Measurements from ENCODE around the gene NBAS. TPM values are rescaled to one million over a fixed set of nuclear protein-coding genes. Genes with fewer than 3 reads are reported as not detected.
"Not testable (repeated sequence)": the region's sequence is repeated elsewhere in the genome, so short reads cannot be mapped to it uniquely, and the experiment has no call there.

The NBAS gene
- polyA plus RNA-seq, 1 donor, result 67.3 TPM

DNA sequence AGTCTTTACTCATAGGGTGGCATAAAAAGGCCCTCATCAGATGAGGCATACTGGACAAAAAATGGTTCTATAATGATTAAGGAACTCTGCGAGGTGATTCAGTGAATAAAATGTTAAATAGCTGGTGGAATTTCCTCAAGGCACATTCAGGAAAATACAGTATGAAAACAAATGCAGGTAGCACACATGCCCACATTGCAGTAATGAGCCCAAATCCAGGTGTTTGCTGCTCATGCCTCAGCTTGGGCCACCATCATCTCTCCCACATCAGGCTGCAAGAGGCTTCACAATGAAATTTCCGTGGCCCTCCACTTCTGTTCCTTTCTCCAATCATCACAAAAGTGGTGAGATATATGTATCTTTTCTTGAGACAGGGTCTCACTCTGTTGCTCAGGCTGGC lies 298.3 kb downstream of the NBAS start:
- no peak for DNase-seq

DNA sequence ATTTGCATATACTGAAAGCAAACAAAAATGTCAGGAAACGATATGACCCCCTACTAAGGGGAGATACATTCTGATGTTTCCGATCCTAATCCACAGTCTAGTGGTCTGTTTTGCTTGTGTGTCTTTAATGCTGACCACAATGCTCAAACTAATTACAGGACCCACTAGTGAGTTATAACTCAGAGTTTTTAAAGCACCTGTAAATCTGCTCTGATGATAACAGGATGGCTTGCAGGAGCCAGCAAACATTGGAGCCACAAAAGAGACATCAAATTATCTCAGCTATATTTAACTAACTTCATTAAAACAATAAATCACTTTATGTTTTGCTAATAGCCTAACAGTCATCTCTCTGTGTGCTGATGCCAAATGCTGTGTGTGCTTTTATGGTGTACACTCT lies 300.3 kb downstream of the NBAS start:
- DNase-seq, result no peak

DNA sequence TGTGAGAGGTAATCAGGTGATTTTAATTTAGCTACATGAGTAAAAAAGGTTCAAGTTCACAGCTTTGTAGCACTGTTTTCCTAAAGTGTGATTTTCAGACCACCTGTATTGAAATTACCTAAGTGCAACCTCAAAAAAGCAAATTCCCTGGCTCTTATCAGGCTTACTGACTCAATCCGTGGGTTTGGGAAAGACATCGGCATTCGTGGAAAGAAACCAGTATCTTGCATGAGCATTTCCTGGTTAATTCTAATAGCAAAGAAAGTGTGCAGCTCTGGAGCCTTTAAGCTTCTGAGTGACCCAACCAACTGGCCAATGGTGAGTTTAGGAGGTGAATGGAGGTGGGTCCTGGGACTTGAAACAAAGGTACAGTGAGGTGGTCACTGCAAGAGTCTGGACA lies 300.9 kb downstream of the NBAS start:
- DNase-seq, result no peak

DNA sequence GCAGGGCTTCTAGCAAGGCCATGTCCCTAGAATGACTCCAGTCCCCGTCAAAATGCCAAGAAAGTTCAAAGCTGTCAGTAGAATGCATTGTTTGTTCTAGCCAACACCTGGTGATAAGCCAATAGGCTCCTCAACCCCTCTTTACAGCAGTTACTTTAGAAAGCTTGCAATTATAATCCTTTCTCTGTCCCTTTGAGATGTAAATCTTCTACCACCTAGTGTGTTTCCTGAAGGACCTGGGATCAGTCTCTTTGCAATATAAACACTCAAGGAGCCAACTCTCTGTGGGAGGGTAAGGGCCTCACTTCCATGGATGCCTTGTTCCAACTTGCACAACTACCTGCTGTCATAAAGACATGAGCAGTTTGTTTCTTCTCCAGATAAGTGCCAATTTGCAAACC lies 301.8 kb downstream of the NBAS start:
- DNase-seq, result no peak

DNA sequence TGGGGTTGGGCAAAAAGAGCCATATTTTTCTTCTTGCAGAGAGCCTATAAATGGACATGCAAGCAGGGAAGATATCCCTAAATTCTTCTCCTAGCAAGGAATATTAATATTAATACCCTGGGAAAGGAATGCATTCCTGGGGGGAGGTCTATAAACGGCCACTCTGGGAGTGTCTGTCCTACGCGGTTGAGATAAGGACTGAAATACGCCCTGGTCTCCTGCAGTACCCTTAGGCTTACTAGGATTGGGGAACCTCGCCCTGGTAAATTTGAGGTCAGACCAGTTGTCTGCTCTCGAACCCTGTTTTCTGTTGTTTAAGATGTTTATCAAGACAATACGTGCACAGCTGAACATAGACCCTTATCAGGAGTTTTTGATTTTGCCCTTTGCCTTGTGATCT lies 302.7 kb downstream of the NBAS start:
- DNase-seq, result not testable (repeated sequence)

DNA sequence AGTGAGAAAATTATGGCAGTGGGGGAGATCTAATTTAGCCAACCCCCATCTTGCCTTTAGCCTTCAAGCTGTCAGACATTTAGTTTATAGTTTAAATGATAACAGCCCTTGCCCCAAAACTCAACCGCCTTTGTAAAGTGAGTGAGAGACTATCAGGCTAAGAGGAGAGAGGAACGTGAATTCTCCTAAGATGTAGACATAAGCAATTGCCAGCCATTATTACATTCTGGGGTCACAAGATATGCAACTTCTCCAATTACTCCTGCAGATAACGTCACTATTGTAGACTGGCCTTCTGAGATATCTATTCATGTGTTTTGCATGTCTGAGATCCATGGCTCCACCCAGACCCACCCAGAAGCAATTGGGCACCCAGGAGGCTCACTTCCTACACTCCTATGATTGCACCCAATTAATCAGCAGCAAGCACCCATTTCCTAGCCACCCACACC lies 307.3 kb downstream of the NBAS start:
- DNase-seq, result no peak

DNA sequence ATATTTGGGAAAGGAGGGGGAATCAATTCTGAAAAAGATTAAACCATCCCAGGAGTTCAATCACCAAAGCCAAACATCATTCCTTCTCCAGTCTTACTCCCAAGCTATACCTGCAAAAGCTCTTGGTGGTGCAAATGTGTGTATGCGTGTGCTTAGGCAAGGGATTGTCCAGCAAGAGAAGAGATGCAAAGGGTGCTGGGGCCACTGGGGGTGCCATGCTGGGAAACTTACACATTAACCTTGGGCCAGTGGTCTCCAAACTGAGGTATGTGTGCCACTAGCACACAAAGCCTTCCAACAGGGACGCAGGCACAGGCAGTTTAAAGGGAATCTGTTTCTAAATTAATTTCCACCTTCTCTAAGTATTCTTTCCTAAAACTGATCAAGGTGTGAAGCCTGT lies 307.9 kb downstream of the NBAS start:
- DNase-seq, result no peak

DNA sequence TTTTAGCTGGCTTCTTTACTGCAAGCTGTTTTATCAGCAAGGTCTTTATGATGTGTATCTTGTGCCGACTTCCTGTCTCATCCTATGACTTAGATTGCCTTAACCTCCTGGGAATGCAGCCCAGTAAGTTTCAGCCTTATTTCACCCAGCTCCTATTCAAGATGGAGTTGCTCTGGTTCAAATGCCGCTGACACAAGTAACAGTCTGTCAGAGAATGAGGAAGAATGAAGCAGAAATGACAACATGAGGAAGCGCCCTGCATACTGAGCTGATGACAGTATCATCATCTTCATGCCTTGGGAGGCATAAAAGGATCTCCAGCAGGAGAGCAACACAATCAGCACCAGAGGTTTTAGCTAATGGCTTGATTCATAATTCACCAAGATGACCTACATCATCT lies 309.4 kb downstream of the NBAS start:
- no peak for DNase-seq

DNA sequence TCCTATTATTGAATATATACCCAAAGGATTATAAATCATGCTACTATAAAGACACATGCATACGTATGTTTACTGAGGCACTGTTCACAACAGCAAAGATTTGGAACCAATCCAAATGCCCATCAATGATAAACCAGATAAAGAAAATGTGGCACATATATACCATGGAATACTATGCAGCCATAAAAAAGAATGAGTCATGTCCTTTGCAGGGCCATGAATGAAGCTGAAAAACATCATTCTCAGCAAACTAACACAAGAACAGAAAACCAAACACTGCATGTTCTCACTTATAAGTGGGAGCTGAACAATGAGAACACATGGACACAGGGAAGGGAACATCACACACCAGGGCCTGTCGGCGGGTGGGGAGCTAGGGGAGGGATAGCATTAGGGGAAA lies 310.2 kb downstream of the NBAS start:
- not testable (repeated sequence) for DNase-seq

DNA sequence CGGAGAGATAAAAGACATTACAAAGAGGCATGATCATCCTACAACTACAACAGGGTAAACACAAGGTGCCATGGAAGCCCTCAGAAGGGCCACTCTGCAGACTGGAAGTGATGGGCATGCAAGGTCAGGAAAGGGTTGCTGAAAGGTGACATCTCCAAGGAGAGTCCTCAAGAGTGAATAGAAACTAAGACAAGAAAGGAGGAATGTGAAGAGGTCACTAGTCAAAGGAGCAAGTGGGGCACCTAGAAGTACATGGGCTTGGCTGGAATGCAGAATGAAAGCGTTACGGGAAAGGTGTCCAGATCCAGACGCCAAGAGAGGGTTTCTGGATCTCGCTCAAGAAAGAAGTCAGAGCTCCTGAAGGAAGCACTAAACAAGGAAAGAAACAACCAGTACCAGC lies 314.3 kb downstream of the NBAS start:
- no peak for DNase-seq

DNA sequence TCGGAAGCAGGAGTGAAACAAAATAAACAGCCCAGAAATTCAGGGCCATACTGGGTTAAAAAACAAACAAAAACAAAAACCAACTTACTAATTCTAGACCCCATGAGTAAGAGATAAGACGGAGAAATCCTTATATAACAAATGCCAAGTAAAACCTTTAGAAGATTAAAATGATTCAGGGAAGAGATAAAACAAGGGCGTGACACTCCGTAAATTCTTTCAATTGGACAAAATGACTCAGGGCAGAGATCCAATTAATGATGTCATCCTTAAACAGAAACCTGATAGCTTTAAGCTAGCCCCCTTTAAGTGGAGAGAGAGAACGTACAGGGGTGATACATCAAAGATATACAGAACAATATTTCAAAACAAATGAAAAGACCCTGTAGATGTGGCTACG lies 317.4 kb downstream of the NBAS start:
- DNase-seq, result peak; percentile 75

DNA sequence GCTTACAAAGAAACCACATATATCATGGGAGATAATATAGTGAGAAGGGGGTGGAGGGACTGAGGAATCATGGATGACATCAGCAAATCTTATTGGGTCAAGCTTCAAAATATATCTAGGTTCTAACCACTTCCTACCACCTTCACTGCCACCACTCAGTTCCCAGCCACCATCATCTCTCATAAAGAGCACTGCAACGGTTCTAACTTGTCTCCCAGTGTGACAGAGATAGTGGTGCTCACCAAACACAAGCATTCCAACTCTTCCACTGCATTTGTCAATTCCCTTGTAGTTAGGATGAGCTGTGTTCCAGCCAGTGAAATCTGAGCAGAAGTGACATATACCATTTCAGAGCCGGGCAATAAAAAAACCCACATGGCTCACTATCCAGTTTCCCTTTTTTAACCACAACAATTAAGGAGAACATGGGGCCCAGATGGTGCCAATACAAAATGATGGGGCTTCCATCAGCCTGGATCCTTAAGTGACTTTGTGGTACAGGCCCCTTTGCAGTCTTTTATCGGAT lies 318.1 kb downstream of the NBAS start:
- peak; percentile 22 for DNase-seq

DNA sequence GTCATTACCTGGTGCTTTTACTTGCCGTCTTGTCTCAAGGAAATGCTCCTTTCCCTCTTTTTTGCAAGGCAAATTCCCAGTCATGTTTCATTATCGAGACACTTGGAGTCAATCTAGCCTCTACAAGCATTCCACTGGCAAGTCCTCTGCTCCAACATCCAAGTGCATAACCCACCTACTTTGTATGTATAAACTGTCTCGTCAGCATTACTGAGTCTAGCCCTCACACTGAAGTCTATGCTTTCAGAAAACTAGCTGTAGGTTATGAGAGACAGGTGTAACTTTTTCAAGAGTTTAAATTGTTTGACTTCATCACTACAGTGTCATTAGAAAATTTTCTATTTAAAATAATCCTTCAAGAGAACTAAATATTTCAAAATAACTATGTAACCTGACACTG lies 319.2 kb downstream of the NBAS start:
- DNase-seq, result no peak

DNA sequence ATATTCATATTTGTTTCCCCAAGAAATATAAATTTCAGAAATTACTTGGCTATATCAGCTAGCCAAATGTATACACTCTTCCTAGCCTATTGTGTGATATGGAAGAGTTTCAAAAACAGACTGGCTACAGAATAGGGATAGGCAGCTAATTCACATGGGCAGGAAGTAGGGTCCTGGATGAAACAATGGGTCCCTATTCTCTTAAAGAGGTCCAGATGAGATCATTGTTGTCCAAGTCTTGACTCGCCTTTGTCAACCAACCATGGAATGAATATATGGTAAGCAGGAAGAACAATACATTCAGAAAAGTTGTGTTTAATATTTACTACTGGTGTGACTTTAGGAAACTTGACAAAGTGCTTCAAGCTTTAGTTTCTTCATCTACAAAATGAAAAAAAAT lies 319.9 kb downstream of the NBAS start:
- no peak for DNase-seq

DNA sequence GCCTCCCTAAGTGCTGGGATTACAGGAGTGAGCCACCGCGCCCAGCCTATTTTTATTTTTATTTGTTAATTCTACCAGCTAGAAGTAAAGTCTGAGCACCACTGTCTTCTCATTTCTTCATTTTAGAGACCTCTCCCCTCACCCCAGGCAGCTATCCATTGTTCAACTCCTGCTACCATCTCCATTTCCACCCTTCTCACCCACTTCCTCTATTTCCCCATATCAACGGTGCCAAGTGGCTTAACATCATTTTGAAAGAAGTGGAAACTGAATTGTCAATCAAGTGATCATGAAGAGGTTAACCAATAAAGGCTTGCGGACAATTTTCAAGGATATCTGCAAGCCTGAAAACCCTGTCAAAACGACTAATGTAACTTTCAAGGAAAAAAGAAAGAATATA lies 323.1 kb downstream of the NBAS start:
- DNase-seq, result no peak

DNA sequence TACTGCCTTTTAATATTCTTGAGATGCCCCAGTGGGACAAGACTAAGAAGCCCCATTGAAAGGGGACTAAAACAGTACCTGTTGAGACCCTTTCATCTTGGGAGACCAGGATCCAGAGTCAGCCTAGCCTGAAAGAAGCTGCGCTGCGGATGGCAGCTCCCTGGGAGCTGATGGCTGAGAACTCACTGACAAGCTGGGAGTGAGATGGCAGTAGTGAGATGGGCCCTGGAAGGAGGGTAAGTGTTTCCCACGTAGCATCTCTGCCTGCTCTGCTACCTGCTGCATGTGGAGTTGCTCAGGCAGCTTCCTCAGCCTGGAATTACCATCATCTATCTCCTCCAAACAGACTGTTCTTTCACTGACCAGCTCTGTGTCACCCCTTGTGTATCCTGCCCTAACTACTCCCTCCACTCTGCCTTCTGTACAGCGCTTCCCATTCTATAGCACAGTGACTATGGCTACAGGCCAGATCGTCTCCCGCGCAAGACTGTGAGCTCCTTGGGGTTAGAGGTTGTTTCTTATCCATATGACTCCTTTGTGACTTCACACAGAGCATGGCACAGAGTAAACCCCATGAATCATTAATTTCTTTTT lies 330.4 kb downstream of the NBAS start:
- no peak for DNase-seq

DNA sequence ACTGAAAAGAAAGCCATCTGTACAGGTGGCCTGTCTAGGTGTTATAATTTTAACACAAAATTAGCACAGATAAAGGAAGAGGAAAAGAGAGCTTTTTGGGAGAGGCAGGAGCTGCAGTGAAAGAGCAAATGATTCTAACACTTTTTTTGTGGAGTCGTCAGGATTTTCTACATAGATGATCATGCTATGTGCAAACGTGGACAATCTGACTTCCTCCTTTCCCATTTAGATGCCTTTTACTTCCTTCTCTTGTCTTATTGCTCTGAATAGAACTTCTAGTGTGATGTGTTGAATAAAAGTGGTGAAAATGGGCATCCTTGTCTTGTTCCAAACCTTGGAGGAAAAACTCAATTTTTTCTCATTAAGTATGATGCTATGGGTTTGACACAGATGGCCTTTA lies 334.5 kb downstream of the NBAS start:
- no peak for DNase-seq

DNA sequence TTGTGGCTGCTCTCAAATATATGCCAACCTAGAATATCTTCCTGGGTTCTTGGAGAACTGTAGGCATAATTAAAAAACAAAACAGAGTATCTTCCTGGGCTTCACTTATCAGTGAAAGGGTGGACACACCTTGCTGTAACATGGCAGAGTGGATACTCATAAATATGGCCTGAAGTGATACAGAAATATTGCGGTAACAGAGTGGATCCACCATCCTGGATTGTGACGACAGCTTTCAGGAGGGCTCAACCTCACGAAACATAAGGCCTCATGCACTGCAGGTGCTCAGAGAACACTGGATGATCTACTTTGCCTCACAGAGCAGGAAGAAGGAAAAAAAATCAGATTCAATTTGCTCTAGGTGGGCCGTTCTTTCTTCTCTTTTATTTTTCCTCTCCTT lies 336.0 kb downstream of the NBAS start:
- no peak for DNase-seq

DNA sequence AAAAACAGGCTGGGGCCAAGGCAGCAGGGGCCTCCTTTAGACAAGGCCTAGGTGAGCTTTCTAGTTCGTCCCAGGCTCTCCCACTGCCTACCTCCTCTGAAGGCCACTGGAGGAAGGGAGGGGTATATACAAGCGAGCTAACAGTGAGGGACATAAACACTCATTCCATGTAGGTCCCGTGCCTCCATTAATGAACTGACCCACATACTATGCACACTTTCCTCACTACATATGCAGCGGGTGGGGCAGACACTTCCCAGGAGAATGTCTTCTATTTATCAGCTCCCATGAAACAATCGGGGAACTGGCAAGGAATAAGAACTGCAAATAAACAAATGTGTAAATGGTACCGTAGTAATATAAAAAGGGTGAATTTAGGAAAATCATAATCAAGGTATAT lies 336.5 kb downstream of the NBAS start:
- DNase-seq, result no peak

DNA sequence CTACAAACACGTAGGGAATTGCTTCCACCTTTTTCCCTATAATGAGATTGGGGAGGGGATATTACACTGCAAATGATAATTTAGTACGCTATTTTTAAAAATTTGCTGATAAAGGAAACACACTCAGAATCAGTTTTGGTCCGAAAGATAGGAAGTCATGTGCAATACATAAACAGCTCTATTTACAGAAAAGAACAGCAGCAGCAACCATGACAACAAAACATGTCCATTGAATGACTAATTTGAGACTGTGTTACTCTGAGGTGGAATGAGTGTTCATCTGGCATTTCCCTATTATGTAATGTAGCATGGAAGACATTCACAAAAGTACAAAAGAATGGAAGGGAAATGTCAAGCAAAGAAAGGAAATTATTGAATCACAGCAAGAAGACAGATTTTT lies 337.2 kb downstream of the NBAS start:
- no peak for DNase-seq

DNA sequence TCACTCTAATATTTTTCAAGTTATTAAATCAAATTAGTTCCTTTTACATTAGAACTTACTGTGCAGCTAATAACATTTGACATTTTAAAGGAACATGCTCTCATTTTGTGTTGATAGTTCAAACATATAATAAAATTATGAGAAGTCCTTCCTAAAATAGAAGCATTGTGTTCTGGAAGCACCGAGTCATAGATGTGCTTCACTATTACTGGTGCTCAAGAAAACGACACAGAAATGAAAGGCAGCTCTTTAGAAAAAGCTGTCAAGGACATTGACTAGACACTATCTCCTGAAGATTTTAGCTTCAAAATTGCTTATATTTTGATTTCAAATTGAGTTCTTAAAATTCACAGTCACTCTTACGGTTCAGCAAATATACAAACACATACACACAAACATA lies 338.3 kb downstream of the NBAS start:
- no peak for DNase-seq

DNA sequence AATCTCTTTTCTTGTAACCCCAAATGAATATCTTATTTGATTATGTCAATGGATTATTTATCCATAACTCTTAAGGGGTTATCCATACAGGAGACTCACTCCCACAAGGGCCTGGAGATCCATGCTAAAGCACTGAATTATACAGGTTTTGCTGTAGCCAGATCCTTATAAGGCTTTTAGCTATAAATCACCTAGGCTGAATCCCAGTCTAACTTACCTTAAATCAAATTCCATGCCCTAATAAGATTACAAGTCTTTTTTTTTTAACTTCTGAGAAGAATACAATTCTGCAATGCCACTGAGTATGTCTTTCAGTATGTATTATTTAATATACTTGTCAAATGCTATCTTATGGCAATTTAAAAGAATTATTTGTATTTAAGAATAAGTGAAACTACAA lies 340.5 kb downstream of the NBAS start:
- no peak for DNase-seq

DNA sequence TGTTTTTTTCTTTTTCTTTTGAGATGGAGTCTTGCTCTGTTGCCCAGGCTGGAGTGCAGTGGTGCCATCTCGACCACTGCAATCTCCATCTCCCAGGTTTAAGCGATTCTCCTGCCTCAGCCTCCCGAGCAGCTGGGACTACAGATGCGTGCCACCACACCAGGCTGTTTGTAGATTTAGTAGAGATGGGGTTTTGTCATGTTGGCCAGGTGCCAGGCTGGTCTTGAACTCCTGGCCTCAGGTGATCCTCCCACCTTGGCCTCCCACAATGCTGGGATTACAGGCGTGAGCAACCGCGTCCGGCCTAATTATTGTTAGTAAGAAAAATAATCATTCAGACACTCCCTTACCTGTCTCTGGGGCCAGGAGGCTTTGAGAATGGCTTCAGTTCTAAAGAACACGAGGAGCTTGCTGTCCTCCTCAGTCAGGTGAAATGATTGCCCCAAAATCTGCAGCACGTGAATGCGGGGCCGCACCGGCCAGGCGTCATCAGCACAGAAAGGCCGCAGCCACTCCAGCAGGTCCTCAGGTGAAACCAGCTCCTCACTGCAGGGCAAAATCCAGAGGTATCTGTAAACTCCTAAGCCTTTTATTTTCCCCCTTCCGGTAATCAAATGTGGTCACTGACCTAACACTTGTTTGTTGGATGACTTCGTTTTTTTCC lies 342.6 kb downstream of the NBAS start:
- DNase-seq, result no peak

DNA sequence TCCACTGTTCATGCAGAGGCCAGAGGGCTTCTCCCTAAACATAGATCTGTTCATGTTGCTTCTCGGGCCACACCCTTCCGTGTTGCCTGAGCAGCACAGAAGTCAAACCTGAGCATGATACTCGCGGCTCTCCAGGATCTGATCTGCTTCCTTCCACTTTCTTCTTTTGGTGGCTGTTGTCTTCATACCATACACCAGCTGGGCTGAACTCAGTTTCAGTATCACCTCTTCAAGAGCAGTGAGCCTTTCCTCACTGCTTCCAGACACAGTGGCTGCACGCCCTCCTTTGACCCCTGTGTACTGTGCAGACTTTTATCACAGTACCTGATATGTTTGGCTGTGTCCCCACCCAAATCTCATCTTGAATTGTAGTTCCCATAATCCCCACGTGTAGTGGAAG lies 348.9 kb downstream of the NBAS start:
- no peak for DNase-seq

Data from left kidney (tissue), 2 donors.